Measurements from ENCODE around the gene TMEM198. TPM values are rescaled to one million over a fixed set of nuclear protein-coding genes. Genes with fewer than 3 reads are reported as not detected.

Gene TMEM198
- total RNA-seq, 1 donor, result 2.6 TPM

DNA sequence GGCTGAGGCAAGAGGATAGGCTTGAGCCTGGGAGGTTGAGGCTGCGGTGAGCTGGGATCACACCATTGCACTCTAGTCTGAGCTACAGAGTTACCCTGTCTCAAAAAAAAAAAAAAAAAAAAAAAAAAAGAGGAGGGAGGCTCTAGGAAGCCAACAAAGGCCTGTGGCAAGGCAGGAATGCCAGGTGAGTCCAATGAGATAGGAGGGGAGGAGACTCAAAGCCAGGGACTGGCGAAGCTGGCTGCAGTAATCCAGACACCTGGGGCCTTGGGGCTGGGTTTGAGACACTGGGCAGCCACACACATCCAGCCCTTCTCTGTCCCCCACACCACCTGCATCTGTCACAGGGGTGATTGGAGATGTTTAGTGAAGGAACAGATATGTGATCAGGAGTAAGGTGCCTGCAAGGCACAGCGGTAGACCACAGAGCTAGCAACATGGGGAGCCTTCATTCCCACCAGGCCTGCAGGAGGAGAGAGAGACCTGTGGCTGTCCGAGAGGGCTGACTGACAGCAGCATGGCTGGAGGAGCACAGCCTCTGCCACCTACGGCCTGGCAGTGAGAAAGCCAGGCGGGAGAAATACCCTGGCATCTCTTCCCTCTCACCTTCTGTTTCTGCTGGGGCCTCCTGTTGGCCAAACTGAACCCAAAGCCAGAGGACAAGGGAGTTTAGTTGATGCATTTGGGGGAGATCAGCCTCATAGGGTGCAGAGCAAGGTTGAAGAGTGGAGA is 9.7 kb upstream of the TMEM198 start:
- no peak for DNase-seq (ENCODE audit: low read depth)
- no peak for TF ChIP-seq CTCF (IDR thresholded peaks at IDR 0.05; ENCODE audit: insufficient read depth, low read depth, low read length)
- H3K4me3 ChIP-seq (ENCODE audit: low read depth, low read length), result no peak overlapping the region

GRCh38 chr2:219536425-219536824 is 7.4 kb upstream of the TMEM198 start:
- no peak for DNase-seq (ENCODE audit: low read depth)
- no peak for TF ChIP-seq CTCF (IDR thresholded peaks at IDR 0.05; ENCODE audit: insufficient read depth, low read depth, low read length)

DNA sequence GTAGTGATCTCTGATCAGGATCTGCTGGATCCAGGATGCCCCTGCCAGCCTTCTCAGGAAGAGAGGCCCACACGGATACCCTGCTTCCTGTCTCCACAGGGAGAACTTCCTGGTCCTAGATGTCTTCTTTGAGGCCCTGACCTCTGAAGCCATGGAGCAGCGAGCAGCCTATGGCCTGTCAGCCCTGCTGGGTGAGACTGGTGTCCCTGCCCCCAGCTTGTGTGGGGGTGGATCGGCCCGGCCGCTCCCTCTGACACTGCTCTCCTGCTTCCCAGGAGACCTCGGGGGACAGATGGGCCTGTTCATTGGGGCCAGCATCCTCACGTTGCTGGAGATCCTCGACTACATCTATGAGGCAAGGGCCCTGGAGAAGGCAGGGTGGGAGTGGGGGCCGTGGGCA is 6.9 kb upstream of the TMEM198 start:
- H3K4me3 ChIP-seq (ENCODE audit: low read depth, low read length), result no peak overlapping the region
- no peak for TF ChIP-seq CTCF (IDR thresholded peaks at IDR 0.05; ENCODE audit: insufficient read depth, low read depth, low read length)
- DNase-seq (ENCODE audit: low read depth), result no peak

More at GRCh38 chr2:219536425-219536824, 7.4 kb upstream of the TMEM198 start:
- no peak overlapping the region for H3K4me3 ChIP-seq (ENCODE audit: low read depth, low read length)

DNA sequence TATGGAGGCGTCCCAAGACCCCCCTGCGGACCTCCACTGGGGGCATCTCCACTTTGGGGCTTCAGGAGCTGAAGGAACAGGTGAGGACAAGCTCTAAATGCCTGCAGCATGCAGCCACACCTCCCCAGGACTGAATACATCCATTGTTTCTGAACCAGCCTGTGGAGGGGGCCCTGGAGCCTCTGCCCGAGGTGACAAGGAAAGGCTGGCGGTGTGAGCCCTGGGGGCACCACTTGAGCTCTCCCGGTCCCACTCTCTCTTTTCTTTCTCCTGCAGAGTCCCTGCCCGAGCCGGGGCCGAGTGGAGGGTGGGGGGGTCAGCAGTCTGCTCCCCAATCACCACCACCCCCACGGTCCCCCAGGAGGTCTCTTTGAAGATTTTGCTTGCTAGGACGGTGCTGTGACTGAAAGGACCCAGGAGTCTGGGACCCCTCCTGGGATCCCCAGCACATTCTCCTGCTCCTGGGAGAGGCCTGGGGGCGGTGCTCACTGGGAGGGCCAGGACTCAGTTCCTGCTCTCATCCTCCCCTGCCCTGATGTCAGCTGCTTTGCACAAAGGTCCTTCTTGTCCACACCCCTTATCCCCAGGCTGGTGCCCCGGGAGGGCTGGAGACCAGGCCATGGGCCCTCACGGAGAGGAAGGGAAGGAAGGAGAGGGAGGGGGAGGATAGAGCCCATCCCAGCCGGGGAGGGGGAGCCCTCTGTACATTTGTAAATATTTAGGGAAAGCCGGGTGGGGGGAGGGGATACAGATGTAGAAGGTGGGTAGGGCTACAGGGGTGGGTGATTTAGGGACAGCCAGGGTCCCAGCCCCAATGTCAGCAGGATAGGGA is 6.0 kb upstream of the TMEM198 start:
- TF ChIP-seq CTCF (IDR thresholded peaks at IDR 0.05; ENCODE audit: insufficient read depth, low read depth, low read length), result no peak
- DNase-seq (ENCODE audit: low read depth), result no peak
- no peak overlapping the region for H3K4me3 ChIP-seq (ENCODE audit: low read depth, low read length)

DNA sequence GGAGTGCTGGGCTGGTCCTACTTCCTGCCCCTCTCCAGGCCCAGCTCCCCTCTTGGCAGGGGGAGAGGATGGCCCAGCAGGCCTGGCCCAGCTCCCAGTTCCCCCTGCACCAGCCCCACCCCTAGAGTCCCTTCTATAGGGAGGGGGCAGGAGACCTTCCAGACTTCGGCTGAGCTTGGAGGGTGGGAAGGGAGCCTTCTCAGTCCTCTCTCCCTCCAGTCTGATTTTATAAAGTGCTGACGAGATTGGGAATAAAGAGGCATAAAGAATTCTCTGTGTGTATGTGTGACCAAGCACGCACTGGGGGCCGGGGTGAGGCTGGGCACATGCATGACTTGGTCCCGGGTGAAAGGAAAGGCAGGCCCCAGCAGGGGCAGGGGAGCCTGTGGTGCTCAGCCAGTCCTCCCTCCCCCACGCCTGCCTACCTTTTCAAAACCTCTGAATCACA is 5.3 kb upstream of the TMEM198 start:
- H3K4me3 ChIP-seq (ENCODE audit: low read depth, low read length), result no peak overlapping the region
- DNase-seq (ENCODE audit: low read depth), result no peak
- no peak for TF ChIP-seq CTCF (IDR thresholded peaks at IDR 0.05; ENCODE audit: insufficient read depth, low read depth, low read length)

DNA sequence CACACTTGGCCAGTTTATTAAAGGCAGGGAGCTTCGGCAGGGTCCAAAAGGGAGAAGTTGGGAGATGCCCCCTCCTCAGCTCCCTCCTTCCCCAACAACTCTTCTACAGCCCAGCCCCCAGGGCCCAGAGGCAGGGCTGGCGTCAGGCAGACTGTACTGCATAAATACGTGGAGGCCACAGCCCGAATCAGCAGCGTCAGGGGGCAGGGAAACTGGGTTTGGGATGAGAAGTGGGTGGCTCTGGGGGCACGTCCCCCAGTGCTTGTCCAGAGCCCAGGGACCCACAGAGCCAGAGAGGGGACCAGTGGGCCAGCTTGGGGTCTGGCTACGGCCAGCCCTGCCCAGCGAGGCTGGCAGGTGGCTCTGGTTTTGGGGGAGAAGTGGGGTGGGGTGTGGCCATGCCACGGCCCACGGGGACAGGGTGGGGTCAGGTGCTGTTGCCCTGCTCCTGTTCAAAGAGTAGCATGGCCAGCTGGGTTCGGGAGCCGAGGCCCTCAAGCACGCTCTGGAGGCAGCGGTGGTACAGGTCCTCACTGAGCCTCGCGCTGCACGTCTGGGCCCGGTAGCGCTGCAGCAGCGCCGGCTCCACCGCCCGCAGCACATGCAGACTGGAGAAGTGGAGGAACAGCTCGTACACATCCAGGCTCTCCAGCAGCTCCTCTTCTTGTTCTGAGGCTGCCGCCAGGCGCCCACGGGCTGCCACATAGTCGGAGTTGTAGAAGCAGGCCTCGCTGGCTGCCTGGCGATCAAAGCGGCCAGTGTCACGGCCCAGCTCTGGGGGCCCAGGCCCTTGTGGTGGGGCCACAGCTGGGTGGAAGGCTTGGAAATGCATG is 4.7 kb upstream of the TMEM198 start:
- DNase-seq (ENCODE audit: low read depth), result no peak

More for the DNA sequence above, 4.7 kb upstream of the TMEM198 start:
- no peak overlapping the region for H3K4me3 ChIP-seq (ENCODE audit: low read depth, low read length)
- TF ChIP-seq CTCF (IDR thresholded peaks at IDR 0.05; ENCODE audit: insufficient read depth, low read depth, low read length), result no peak
